CD14-positive monocyte (primary cell): ENCODE measurements around the gene LIN9. TPM values are rescaled to one million over a fixed set of nuclear protein-coding genes. Genes with fewer than 3 reads are reported as not detected.
"Not testable (repeated sequence)": the region's sequence is repeated elsewhere in the genome, so short reads cannot be mapped to it uniquely, and the experiment has no call there.

Experiments
- DNase-seq, 3 donors: peaks; one replicate each; pipeline ENCODE4 v3.0.0-alpha.2; 2011 to 2022
- H2AFZ ChIP-seq: 2 replicates; pipeline ENCODE4 v1.6.0; 2012; ENCODE audit warnings: mild to moderate bottlenecking, low read depth, low read length, inconsistent platforms; ENCODE audit not compliant: insufficient read depth, poor library complexity, severe bottlenecking
- H3K27ac ChIP-seq, 2 donors: 1 replicate in 1 of 2; 2 replicates in 1 of 2; pipeline ENCODE4 v1.5.1; 2012 to 2013; ENCODE audit warnings: low read length in 2 of 2, control low read depth in 1 of 2, inconsistent platforms in 1 of 2, low read depth in 1 of 2, mild to moderate bottlenecking in 1 of 2
- H3K27me3 ChIP-seq, 2 donors: one replicate each; pipeline versions ENCODE4 v1.6.0 to v1.6.1; 2011 to 2013; ENCODE audit warnings: low read length in 2 of 2; ENCODE audit not compliant: control insufficient read depth in 2 of 2, insufficient read depth in 2 of 2
- H3K36me3 ChIP-seq, 2 donors: replicated peaks in 1 of 2; 1 replicate in 1 of 2; 2 replicates in 1 of 2; pipeline versions ENCODE4 v1.5.1 to v1.6.1; 2012 to 2013; ENCODE audit warnings: low read length in 2 of 2, control low read depth in 1 of 2, inconsistent platforms in 1 of 2, mild to moderate bottlenecking in 1 of 2; ENCODE audit not compliant: insufficient read depth in 2 of 2, control insufficient read depth in 1 of 2
- H3K4me1 ChIP-seq, 2 donors: 1 replicate in 1 of 2; 2 replicates in 1 of 2; pipeline versions ENCODE4 v1.5.1 to v1.6.1; 2012 to 2013; ENCODE audit warnings: low read length in 2 of 2, control low read depth in 1 of 2, inconsistent platforms in 1 of 2, mild to moderate bottlenecking in 1 of 2, moderate library complexity in 1 of 2; ENCODE audit not compliant: insufficient read depth in 2 of 2, control insufficient read depth in 1 of 2
- H3K4me2 ChIP-seq: replicated peaks from 2 replicates; pipeline ENCODE3; 2012; ENCODE audit warnings: low read length, moderate library complexity, mild to moderate bottlenecking; ENCODE audit not compliant: poor library complexity, severe bottlenecking; ENCODE audit errors: extremely low read depth
- H3K4me3 ChIP-seq, 3 experiments: fragments of 200-600 bp in 1 of 3; sonication (generic) in 1 of 3; replicated peaks in 1 of 3; 1 replicate in 2 of 3; 2 replicates in 1 of 3; pipeline ENCODE4 v1.5.1; 2011 to 2013; ENCODE audit warnings: low read length in 3 of 3, mild to moderate bottlenecking in 3 of 3, control low read depth in 2 of 3, low read depth in 2 of 3, inconsistent platforms in 1 of 3, moderate library complexity in 1 of 3
- H3K79me2 ChIP-seq: 2 replicates; pipeline ENCODE4 v1.6.0; 2012; ENCODE audit warnings: mild to moderate bottlenecking, control low read depth, inconsistent platforms, low read length, moderate library complexity; ENCODE audit not compliant: insufficient read depth
- H3K9ac ChIP-seq: 2 replicates; pipeline ENCODE4 v1.6.0; 2017; ENCODE audit warnings: low read length, mild to moderate bottlenecking; ENCODE audit not compliant: insufficient read depth, poor library complexity, severe bottlenecking
- H3K9me3 ChIP-seq, 2 donors: replicated peaks in 1 of 2; 1 replicate in 1 of 2; 2 replicates in 1 of 2; pipeline versions ENCODE4 v1.5.1 to v1.6.1; 2012 to 2013; ENCODE audit warnings: low read length in 2 of 2, control low read depth in 1 of 2; ENCODE audit not compliant: control insufficient read depth in 1 of 2, insufficient read depth in 1 of 2
- H4K20me1 ChIP-seq: 2 replicates; pipeline ENCODE4 v1.6.0; 2012; ENCODE audit warnings: mild to moderate bottlenecking, low read length, control low read depth, moderate library complexity; ENCODE audit not compliant: insufficient read depth
- H3K27ac Mint-ChIP-seq, 7 donors: one replicate each; pipeline ENCODE4 v1.8.0; 2020; ENCODE audit warnings: mild to moderate bottlenecking in 7 of 7, mixed read lengths in 7 of 7, moderate library complexity in 6 of 7, inconsistent platforms in 2 of 7
- H3K27me3 Mint-ChIP-seq, 3 donors: one replicate each; pipeline ENCODE4 v1.8.0; 2021 to 2022; ENCODE audit warnings: low read depth in 3 of 3, mild to moderate bottlenecking in 3 of 3, mixed read lengths in 3 of 3, moderate library complexity in 3 of 3, inconsistent platforms in 1 of 3
- H3K36me3 Mint-ChIP-seq, 2 donors: one replicate each; pipeline ENCODE4 v1.8.0; 2020; ENCODE audit warnings: mixed read lengths in 2 of 2, inconsistent platforms in 1 of 2, mild to moderate bottlenecking in 1 of 2
- H3K4me1 Mint-ChIP-seq: one replicate; pipeline ENCODE4 v1.8.0; 2020; ENCODE audit warnings: mild to moderate bottlenecking, mixed read lengths
- H3K4me3 Mint-ChIP-seq, 2 donors: one replicate each; pipeline ENCODE4 v1.8.0; 2020; ENCODE audit warnings: mild to moderate bottlenecking in 2 of 2, mixed read lengths in 2 of 2, moderate library complexity in 1 of 2
- H3K9me3 Mint-ChIP-seq, 7 donors: one replicate each; pipeline ENCODE4 v1.8.0; 2020 to 2022; ENCODE audit warnings: mixed read lengths in 7 of 7, mild to moderate bottlenecking in 6 of 7, moderate library complexity in 6 of 7, inconsistent platforms in 2 of 7
- CTCF ChIP-seq: fragments of 200-600 bp; IDR thresholded peaks from one replicate; pipeline ENCODE4 v1.8.0; 2022; ENCODE audit warnings: antibody characterized with exemption, mild to moderate bottlenecking
- WGBS: methylation state at CpG from one replicate; pipeline ENCODE4 v1.1.5; 2013; ENCODE audit warnings: missing lambda C conversion rate; ENCODE audit not compliant: insufficient coverage; 5-methylcytosine and 5-hydroxymethylcytosine counted together
- intact Hi-C, 2 donors: fragments of 100-400 bp; cut with micrococcal nuclease; formaldehyde crosslinking; loops; one replicate each; pipeline versions ENCODE4 v1.15.0 to v1.15.1; 2023
- polyA plus RNA-seq, 3 donors: library from polyadenylated mRNA; depleted of rRNA in 1 of 3; unstranded in 2 of 3; stranded (reverse) in 1 of 3; fragments of 300-500 nt in 2 of 3; fragments of >200 nt in 1 of 3; fragmentation: Illumina TruSeq in 2 of 3; gene quantifications; 1 replicate in 2 of 3; 2 replicates in 1 of 3; pipeline ENCODE4 v1.2.3, GENCODE V29; 2012 to 2021

LIN9 gene
- polyA plus RNA-seq, 3 donors: 0.56 to 1.3 (median 0.76) TPM

GRCh38 chr1:226255380-226255779 lies 53.6 kb downstream of the LIN9 start:
- no peak for TF ChIP-seq CTCF
- Histone ChIP-seq H3K27me3 (no peaks in the 10 kb centered on the region), H3K79me2 (no peaks in the 10 kb centered on the region), H2AFZ (no peak overlapping the region), H3K36me3 (peaks cover 5 to 26% of the 10 kb centered on the region in 2 donors), H3K4me3 (no peak overlapping the region), H3K4me1 (no peaks in the 10 kb centered on the region), H3K9me3 (peaks cover 0 to under 1% of the 10 kb centered on the region in 2 donors), H3K4me2 (no peak overlapping the region), H4K20me1 (no peaks in the 10 kb centered on the region), H3K9ac (no peak overlapping the region), H3K27ac (no peak overlapping the region)
- Mint-ChIP-seq H3K27me3 (peaks cover 0 to 1% (median 1%) of the 10 kb centered on the region in 3 donors), H3K4me1 (no peaks in the 10 kb centered on the region), H3K4me3 (no peak overlapping the region), H3K27ac (no peak overlapping the region), H3K9me3 (peaks cover 0 to 6% (median 2%) of the 10 kb centered on the region in 7 donors), H3K36me3 (peaks cover 20 to 41% of the 10 kb centered on the region in 2 donors)
- no CpG with 5 or more reads among the region's 3 CpGs for WGBS
- intact Hi-C loops: no loop called here
- DNase-seq: no peak

GRCh38 chr1:226253933-226254332 lies 55.0 kb downstream of the LIN9 start:
- H3K27ac ChIP-seq: no peak overlapping the region
- peaks cover 7 to 22% of the 10 kb centered on the region in 2 donors for H3K36me3 ChIP-seq
- H4K20me1 ChIP-seq: no peaks in the 10 kb centered on the region
- intact Hi-C loops: no loop called here
- TF ChIP-seq CTCF: no peak
- H3K4me3 ChIP-seq: no peak overlapping the region
- H3K27me3 Mint-ChIP-seq: peaks cover 0 to 1% (median 0%) of the 10 kb centered on the region in 3 donors
- no peak overlapping the region for H3K4me3 Mint-ChIP-seq
- peak overlapping the region in 2 of 7 donors; percentile 32 to 76 for H3K27ac Mint-ChIP-seq
- peaks cover 1% of the 10 kb centered on the region for H3K4me1 Mint-ChIP-seq
- no peaks in the 10 kb centered on the region for H3K9me3 Mint-ChIP-seq
- no CpG with 5 or more reads among the region's 4 CpGs for WGBS
- no peak overlapping the region for H3K4me2 ChIP-seq
- no peak overlapping the region for H2AFZ ChIP-seq
- no peak overlapping the region for H3K9ac ChIP-seq
- H3K79me2 ChIP-seq: no peaks in the 10 kb centered on the region
- H3K27me3 ChIP-seq: no peaks in the 10 kb centered on the region
- H3K4me1 ChIP-seq: no peaks in the 10 kb centered on the region
- H3K9me3 ChIP-seq: no peaks in the 10 kb centered on the region
- DNase-seq: no peak
- H3K36me3 Mint-ChIP-seq: peaks cover 17 to 40% of the 10 kb centered on the region in 2 donors

- H3K4me3 Mint-ChIP-seq, H2AFZ ChIP-seq, H3K4me3 ChIP-seq, H3K9ac ChIP-seq, H3K79me2 ChIP-seq, H3K27ac ChIP-seq, H3K9me3 Mint-ChIP-seq, H3K4me2 ChIP-seq, intact Hi-C loops, H3K27me3 Mint-ChIP-seq, H4K20me1 ChIP-seq, H3K4me1 Mint-ChIP-seq, DNase-seq, H3K27me3 ChIP-seq, H3K4me1 ChIP-seq, H3K9me3 ChIP-seq: not testable (repeated sequence)
- peaks cover 17 to 34% of the 10 kb centered on the region in 2 donors for H3K36me3 Mint-ChIP-seq
- H3K36me3 ChIP-seq: peaks cover 7 to 22% of the 10 kb centered on the region in 2 donors
- 100% methylated on average over 3 of the region's 7 CpGs for WGBS
- peak overlapping the region in 1 of 7 donors; percentile 30 for H3K27ac Mint-ChIP-seq
Measured at GRCh38 chr1:226252841-226253240, 56.1 kb downstream of the LIN9 start.
